HG02884 (cell line): ENCODE results near the gene CASP9.
"Not testable (repeated sequence)": the region's sequence is repeated elsewhere in the genome, so short reads cannot be mapped to it uniquely, and the experiment has no call there.

Experiments used
- ATAC-seq: cut with Tn5 transposase; IDR thresholded peaks from one replicate; pipeline ENCODE4 v1.9.1; 2021; ENCODE audit warnings: mild to moderate bottlenecking, moderate library complexity; ENCODE audit not compliant: unreplicated experiment

Gene CASP9

GRCh38 chr1:15526021-15526489, 2.0 kb upstream of the CASP9 start:
- ATAC-seq, result no peak

GRCh38 chr1:15525050-15526020, 1.3 kb upstream of the CASP9 start:
- no peak for ATAC-seq

DNA sequence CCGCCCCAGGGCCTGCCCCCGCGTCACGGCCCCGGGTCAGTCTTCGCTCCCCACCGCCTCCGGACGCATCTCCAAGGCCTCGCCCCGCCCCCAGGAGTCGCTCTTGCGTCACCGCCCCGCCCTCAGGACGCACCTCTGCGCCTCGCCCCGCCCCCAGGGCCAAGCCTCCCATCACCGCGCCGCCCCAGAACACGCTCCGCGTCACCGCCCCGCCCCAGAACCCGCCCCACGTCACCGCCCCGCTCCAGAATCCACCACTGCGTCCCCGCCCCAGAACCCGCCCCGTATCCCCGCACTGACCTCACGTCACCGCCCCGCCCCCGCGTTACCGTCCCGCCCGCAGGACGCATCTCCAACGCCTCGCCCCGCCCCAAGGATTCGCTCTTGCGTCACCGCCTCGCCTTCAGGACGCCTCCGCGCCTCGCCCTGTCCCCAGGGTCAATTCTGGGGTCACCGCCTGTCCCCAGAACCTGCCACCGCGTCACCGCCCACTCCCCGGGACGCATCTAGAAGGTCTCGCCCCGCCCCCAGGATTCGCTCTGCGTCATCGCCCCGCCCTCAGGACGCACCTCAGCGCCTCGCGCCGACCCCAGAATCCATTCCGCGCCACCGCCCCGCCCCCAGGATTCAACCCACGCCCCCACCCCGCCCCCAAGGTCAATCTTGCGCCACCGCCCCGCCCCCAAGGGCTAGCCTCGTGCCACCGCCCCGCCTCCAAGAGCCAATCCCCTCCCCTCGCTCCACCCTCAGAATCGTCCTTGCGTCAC, 451 bp upstream of the CASP9 start:
- ATAC-seq, result peak; percentile 40

DNA sequence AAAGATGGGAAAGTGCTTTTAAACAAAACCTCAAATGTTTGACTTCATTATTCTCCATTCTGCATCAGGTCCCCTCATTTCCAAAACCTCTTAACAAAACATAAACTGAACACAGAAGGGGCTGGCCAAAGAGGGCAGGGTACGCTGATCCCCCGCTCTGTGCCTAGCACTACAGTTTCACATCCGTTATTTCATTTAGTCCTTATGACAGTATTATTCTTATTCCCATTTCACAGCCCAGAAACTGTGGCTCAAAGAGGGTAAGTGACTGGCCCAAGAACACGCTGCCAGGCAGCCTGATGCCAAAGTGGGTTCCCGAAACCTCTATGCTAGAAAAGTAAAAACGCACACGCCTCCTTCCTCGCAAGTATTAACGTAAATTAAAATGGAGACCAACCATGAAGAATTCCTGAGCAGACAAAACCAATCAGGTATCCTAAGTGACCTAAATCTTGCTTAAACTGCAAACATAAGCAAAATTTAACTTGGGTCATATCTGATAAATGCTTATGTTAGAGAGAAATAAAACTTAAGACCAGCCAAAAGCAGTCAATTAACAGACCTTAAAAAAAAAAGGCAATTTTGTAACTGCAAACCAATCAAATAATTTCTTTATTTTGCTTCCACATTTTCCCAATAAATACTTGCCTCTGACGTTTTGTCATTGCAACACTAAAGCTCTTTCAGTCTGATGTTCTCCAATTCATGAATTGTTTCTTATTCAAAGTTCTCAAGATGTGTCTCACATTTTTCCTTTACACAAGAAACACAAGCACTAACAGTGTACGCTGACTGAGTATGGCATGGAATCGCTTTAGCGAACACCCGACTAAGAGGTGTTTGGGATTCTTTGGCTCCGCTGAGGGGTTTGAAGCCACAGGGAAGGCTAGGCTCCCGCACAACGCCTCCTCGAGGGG, 653 bp downstream of the CASP9 start:
- ATAC-seq, result no peak

GRCh38 chr1:15522551-15522950, 1.5 kb downstream of the CASP9 start:
- no peak for ATAC-seq

- ATAC-seq, result not testable (repeated sequence)
These were observed 2.7 kb downstream of the CASP9 start for GRCh38 chr1:15521206-15521906.

- ATAC-seq, result no peak
These were observed 4.4 kb downstream of the CASP9 start for GRCh38 chr1:15519625-15520024.

DNA sequence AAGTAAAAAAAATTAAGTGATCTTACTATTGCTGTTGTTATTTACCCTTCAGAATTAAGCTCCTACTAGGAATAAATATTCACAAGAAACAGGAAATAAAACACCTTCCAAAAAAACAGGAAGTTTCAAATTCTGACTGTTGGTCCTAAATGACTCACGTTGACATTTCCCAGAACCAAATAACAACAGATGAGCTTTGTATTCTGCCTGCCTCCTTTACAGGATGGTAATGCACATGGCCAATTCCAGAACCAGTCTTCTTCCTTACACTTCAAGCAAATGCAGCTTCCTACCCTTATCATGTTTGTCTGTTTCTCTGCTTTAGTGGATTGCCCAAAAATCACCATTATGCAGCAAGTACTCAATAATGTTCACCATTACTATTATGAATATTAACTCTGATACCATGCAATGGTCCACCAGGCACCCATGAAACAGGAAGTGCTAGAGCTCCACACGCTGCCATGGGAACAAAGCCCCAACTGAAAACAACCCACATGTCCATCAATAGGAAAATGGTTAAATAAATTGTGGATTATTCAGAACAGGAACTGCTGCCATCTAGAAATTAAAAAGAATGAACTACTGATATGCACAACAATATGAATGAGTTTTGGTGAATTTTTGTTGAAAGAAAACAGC, 8.9 kb downstream of the CASP9 start:
- no peak for ATAC-seq

- not testable (repeated sequence) for ATAC-seq
These were observed 9.5 kb downstream of the CASP9 start for GRCh38 chr1:15514557-15514956.

DNA sequence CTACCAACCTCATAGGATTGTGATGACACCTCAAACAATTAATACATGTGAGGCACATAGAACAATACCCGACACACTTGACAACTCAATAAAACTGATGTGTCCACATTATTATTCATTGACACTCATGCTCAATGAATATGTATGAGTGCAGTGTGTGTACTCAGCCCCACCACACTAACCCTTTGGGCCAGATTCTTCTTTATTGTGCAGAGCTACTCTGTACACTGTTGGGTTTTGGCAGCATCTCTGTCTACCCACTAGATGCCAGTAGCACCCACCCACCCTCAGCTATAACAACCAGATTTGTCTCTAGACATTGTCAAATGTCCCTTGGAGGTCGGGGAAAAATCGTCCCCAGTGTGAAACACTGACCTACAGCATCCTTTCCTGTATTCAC, 10.1 kb downstream of the CASP9 start:
- ATAC-seq, result no peak

DNA sequence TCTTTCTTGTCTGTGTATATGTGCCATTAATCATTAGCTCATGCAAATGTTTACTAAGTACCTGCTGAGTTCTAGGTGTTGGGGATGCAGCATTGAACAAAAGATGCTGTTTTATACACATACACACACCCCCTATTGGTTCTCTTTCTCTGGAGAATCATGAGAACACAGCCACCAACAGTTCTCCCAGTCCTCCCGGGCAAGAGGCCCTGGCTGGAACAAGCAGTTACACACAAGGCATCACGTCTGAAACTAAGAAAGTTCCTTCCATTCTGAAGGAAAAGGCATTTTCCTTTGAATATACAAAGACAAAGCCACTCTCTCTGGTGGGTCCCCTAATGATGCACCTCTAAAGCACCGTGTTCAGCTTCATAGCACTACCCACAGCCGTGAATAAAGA, 10.8 kb downstream of the CASP9 start:
- no peak for ATAC-seq

DNA sequence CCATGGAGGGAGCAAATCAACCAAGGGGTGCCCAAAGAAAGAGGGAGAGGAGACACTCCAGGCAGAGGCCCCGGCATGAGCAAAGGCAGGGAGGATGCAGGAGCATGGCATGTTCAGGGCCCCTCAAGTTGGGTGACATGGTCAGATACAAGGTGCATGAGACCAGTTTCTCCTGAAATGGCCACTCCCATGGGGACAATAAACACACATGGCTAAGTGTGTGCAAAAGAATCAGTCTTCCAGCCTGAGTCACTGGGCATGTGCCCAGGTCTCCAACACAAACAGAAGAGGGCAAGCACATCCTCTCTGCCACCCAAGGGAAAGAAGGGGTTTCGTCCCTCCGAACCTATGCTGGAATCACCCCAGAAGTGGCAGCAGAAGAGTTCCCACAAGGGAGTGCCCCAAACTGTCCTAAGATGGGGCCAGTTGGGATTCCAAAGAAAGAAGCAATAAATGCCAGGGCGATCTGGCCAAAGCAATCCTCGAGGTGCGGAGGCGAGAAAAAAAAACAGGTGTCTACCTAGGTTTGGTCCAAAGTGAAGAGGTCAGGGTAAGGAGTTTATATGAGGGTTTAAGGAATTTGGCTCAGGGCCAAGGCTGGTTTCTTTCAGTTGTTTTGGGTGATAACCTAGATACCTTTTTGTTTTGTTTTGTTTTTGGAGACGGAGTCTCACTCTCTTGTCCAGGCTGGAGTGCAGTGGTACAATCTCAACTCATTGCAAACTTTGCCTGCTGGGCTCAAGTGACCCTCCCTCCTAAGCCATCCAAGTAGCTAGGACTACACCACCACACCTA, 13.2 kb downstream of the CASP9 start:
- no peak for ATAC-seq

DNA sequence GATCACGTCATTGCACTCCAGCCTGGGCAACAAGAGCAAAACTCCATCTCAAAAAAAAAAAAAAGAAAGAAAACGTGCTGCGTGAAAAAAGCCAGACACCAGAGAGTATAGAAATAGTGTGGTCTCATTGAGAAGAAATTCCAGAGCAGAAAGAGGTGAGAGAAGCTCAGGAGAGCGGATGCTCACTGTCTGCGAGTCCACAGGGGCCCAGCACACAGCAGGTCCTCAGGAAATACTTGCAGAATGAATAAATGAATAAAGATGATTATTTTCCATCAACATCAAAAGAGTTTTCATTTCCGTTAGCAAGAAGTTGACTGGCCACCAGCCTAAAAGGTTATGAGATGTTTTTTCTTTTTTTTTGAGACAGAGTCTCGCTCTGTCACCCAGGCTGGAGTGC, 14.4 kb downstream of the CASP9 start:
- no peak for ATAC-seq

DNA sequence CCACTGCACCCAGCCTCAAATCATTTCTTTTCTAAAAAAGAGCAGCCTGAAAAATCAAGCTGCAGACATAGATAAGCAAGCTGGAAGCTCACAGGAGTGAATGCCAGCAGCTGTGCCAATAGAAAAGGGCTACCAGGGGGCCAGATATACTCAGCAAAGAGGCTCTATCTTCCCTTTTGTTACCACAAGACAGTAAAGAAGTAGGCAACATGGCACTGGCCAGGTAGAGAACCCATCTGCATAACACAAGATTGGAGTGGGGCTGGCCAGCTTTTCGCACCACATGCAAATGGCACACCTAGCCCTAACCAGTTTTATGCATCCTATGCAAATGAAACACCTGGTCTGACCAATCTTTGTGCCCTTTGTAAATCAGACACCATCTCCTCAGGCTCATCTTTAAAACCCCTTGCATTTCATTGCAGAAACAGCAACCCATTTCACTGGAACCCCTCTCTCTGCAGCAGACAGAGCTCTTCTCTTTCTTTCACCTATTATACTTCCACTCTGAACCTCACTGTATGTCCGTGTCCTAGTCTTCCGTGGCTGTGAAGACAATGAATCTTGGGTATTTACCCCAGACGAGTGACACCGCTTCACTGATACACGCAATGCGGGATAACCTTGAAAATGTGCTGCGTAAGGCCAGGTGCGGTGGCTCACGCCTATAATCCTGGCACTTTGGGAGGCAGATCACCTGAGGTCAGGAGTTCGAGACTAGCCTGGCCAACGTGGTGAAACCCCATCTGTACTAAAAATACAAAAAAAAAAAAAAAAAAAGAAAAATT, 15.1 kb downstream of the CASP9 start:
- no peak for ATAC-seq

DNA sequence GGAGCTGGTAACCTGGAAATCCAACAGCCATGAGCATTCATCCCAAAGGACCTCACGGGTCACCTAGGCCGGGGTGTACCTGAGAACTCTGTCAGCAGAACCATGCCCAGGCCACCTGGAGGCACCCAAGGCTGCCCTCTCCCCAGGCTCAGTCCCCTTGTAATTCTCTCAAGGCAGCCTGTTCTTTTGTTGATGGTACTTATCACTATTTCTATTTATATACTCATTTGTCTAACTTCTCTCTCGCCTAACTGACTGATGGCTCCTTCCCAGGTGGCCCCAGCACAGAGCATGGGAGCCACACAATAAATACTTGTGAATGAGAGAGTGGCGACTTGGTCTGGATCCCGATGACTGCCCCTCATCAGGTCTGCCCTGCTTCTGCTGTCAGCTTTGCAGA, 16.7 kb downstream of the CASP9 start:
- ATAC-seq, result no peak

DNA sequence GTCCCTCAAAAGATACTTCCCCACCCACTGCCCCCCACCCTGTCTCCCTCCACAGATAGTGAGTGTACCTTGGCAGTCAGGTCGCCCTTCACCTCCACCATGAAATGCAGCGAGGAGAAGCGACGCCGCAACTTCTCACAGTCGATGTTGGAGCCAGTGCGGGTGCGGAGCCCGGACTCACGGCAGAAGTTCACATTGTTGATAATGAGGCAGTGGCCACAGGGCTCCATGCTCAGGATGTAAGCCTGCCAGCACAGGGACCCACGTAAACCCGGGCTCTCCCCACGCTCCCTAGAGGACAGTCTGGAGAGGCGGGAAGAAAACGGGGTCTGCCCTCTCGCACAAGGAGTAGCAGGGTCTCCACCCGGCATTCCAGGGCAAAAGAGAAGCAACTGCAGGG, 17.2 kb downstream of the CASP9 start:
- no peak for ATAC-seq

DNA sequence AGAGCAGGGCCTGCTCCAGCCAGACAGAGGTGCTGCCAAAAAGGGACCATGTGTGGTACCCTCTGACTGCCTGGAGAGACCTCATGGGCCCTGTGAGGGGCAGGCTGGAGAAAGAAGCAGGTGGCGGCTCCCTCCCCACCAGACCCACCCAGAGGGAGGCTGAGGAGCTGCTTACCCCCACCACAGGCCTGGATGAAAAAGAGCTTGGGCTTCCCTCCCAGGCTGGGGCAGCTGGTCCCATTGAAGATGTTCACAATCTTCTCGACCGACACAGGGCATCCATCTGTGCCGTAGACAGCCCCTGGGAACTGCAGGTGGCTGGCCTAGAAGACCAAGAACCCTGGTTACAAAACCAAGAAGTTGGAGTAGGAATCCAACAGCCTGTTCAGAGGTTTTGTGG, 19.6 kb downstream of the CASP9 start:
- ATAC-seq, result no peak
